GM18520 (cell line): ENCODE data around the gene JMJD4.
"Not testable (repeated sequence)": the region's sequence is repeated elsewhere in the genome, so short reads cannot be mapped to it uniquely, and the experiment has no call there.

ENCODE experiments used
- ATAC-seq: cut with Tn5 transposase; IDR thresholded peaks from one replicate; pipeline ENCODE4 v1.9.1; 2021; ENCODE audit not compliant: unreplicated experiment

JMJD4 gene

DNA sequence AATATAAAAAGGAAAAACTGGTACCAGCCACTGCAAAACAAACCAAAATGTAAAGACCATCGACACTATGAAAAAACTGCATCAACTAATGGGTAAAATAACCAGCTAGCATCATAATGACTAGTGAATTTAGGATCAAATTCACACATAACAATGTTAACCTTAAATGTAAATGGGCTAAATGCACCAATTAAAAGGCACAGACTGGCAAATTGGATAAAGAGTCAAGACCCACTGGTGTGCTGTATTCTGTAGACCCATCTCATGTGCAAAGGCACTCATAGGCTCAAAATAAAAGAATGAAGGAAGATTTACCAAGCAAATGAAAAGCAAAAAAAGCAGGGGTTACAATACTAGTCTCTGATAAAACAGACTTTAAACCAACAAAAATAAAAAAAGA is 33.5 kb downstream of the JMJD4 start:
- ATAC-seq, result not testable (repeated sequence)

DNA sequence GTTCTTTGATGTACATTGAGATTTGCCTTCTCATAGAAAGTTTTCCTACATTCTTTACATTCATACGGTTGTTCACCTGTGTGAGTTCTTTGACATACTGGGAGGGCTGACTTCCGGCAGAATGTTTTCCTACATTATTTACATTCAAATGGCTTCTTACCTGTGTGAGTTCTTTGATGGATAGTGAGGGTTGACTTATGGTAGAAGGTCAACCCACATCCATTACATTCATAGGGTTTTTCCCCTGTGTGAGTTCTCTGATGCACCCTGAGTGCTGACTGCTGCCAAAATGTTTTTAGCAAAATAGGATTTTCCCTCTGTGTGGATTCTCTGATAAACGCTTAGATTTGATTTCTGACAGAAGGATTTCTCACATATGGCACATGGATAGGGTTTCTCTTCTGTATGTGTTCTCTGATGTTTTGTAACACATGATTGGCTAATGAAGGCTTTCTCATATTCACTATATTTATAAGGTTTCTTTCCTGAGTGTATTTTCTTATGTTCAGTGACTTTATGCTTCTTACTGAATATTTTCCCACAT is 37.7 kb downstream of the JMJD4 start:
- ATAC-seq, result no peak

DNA sequence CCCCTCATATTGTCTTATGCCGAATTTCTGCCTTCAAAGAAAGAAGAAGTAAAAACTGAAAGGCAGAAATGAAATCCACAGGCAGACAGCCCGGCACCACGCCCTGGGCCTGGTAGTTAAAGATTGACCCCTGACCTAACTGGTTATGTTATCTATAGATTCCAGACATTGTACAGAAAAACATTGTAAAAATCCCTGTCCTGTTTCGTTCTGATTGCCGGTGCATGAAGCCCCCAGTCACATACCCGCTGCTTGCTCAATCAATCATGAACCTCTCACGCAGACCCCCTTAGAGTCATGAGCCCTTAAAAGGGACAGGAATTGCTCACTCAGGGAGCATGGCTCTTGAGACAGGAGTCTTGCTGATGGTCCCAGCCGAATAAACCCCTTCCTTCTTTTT is 49.3 kb downstream of the JMJD4 start:
- no peak for ATAC-seq
